ENCODE measurements around the gene SPRY2. TPM values are rescaled to one million over a fixed set of nuclear protein-coding genes. Genes with fewer than 3 reads are reported as not detected.
"Not testable (repeated sequence)": the region's sequence is repeated elsewhere in the genome, so short reads cannot be mapped to it uniquely, and the experiment has no call there.

Gene SPRY2
- total RNA-seq, 1 donor from 2014 or later = 43.2 TPM

GRCh38 chr13:80359414-80359777 lies 18.5 kb upstream of the SPRY2 start:
- H3K9me3 ChIP-seq = no peaks in the 10 kb centered on the region
- no peak overlapping the region for H3K27ac ChIP-seq
- TF ChIP-seq CTCF (IDR thresholded peaks at IDR 0.05) = no peak
- no peak for TF ChIP-seq POLR2A (IDR thresholded peaks at IDR 0.05)
- no peak for TF ChIP-seq POLR2AphosphoS5 (IDR thresholded peaks at IDR 0.05; ENCODE audit: insufficient read depth in 1 of 2, low read depth in 1 of 2)
- no peak for DNase-seq (ENCODE audit: extremely low spot score in 2 of 2)
- intact Hi-C loops (cut with DNase I) = no loop called here
- no peak overlapping the region for H3K4me3 ChIP-seq
- H3K4me1 ChIP-seq = peaks cover 7% of the 10 kb centered on the region
- no peaks in the 10 kb centered on the region for H3K27me3 ChIP-seq
- H3K36me3 ChIP-seq = no peaks in the 10 kb centered on the region

GRCh38 chr13:80355496-80356094 lies 14.7 kb upstream of the SPRY2 start:
- H3K27me3 ChIP-seq; H3K9me3 ChIP-seq; H3K4me3 ChIP-seq; intact Hi-C loops (cut with DNase I); H3K27ac ChIP-seq; DNase-seq (ENCODE audit: extremely low spot score in 2 of 2); H3K36me3 ChIP-seq; H3K4me1 ChIP-seq: not testable (repeated sequence)

GRCh38 chr13:80348750-80349149 lies 7.8 kb upstream of the SPRY2 start:
- no peak for TF ChIP-seq CTCF (IDR thresholded peaks at IDR 0.05)
- TF ChIP-seq POLR2A (IDR thresholded peaks at IDR 0.05) = no peak
- TF ChIP-seq POLR2AphosphoS5 (IDR thresholded peaks at IDR 0.05; ENCODE audit: insufficient read depth in 1 of 2, low read depth in 1 of 2) = no peak
- Histone ChIP-seq H3K36me3 (no peaks in the 10 kb centered on the region), H3K27ac (no peak overlapping the region), H3K4me1 (no peaks in the 10 kb centered on the region), H3K9me3 (no peaks in the 10 kb centered on the region), H3K27me3 (no peaks in the 10 kb centered on the region), H3K4me3 (no peak overlapping the region)
- no peak for DNase-seq (ENCODE audit: extremely low spot score in 2 of 2)
- intact Hi-C loops (cut with DNase I) = no loop called here

GRCh38 chr13:80348314-80348713 lies 7.4 kb upstream of the SPRY2 start:
- TF ChIP-seq POLR2AphosphoS5 (IDR thresholded peaks at IDR 0.05; ENCODE audit: insufficient read depth in 1 of 2, low read depth in 1 of 2) = no peak
- TF ChIP-seq CTCF (IDR thresholded peaks at IDR 0.05) = no peak
- no peak for TF ChIP-seq POLR2A (IDR thresholded peaks at IDR 0.05)
- Histone ChIP-seq H3K27ac (no peak overlapping the region), H3K4me3 (no peak overlapping the region), H3K36me3 (no peaks in the 10 kb centered on the region), H3K9me3 (no peaks in the 10 kb centered on the region), H3K27me3 (no peaks in the 10 kb centered on the region), H3K4me1 (peaks cover 2% of the 10 kb centered on the region)
- no peak for DNase-seq (ENCODE audit: extremely low spot score in 2 of 2)
- intact Hi-C loops (cut with DNase I) = no loop called here

- Histone ChIP-seq H3K36me3 (no peaks in the 10 kb centered on the region), H3K27ac (no peak overlapping the region), H3K4me3 (no peak overlapping the region), H3K27me3 (no peaks in the 10 kb centered on the region), H3K9me3 (no peaks in the 10 kb centered on the region), H3K4me1 (peaks cover 9% of the 10 kb centered on the region)
- no peak for DNase-seq (ENCODE audit: extremely low spot score in 2 of 2)
- peak in 1 of 2 donors; percentile 29 for TF ChIP-seq POLR2AphosphoS5 (IDR thresholded peaks at IDR 0.05; ENCODE audit: insufficient read depth in 1 of 2, low read depth in 1 of 2)
- no peak for TF ChIP-seq POLR2A (IDR thresholded peaks at IDR 0.05)
- intact Hi-C loops (cut with DNase I) = no loop called here
These were observed 5.0 kb upstream of the SPRY2 start for GRCh38 chr13:80345771-80346510.

- H3K4me3 ChIP-seq, H3K9me3 ChIP-seq: not testable (repeated sequence)
- intact Hi-C loops (cut with DNase I) = loop anchor here (5.0 kb wide), 2 partner anchors 43 to 128 kb away; no protein-coding TSS in a partner anchor
These were observed 3.1 kb upstream of the SPRY2 start for GRCh38 chr13:80344032-80344431.

More at GRCh38 chr13:80344032-80344431, 3.1 kb upstream of the SPRY2 start:
- not testable (repeated sequence) for H3K27ac ChIP-seq; H3K36me3 ChIP-seq; H3K4me1 ChIP-seq; DNase-seq (ENCODE audit: extremely low spot score in 2 of 2); H3K27me3 ChIP-seq

Measured in vagina (tissue), 2 donors.